Prostate gland (tissue), 2 donors: ENCODE measurements around the gene PRRC2A. TPM values are rescaled to one million over a fixed set of nuclear protein-coding genes. Genes with fewer than 3 reads are reported as not detected.

Source experiments
- DNase-seq: peaks from one replicate; pipeline ENCODE4 v3.0.0-alpha.2; 2019; ENCODE audit warnings: low spot score
- H3K27ac ChIP-seq, 2 donors: fragments of 200-600 bp; sonication (generic); 2 replicates each; pipeline ENCODE4 v1.5.1; 2017 to 2019
- H3K27me3 ChIP-seq: fragments of 200-600 bp; sonication (generic); replicated peaks from 2 replicates; pipeline ENCODE4 v1.5.1; 2019; ENCODE audit not compliant: insufficient read depth
- H3K36me3 ChIP-seq, 2 donors: fragments of 200-600 bp; sonication (generic); 1 replicate in 1 of 2; 2 replicates in 1 of 2; pipeline versions ENCODE4 v1.5.1 to v1.8.1; 2017 to 2019
- H3K4me1 ChIP-seq: fragments of 200-600 bp; sonication (generic); replicated peaks from 2 replicates; pipeline ENCODE4 v1.5.1; 2019
- H3K4me3 ChIP-seq, 2 donors: fragments of 200-600 bp; sonication (generic); 2 replicates each; pipeline ENCODE4 v1.5.1; 2017 to 2019
- H3K9me3 ChIP-seq: fragments of 200-600 bp; sonication (generic); 2 replicates; pipeline ENCODE4 v1.5.1; 2017
- POLR2A ChIP-seq: fragments of 450-650 bp; IDR thresholded peaks from one replicate; pipeline ENCODE4 v1.6.1; 2016; ENCODE audit warnings: antibody characterized with exemption, mild to moderate bottlenecking
- POLR2AphosphoS5 ChIP-seq: sonication (generic); formaldehyde crosslinking; IDR thresholded peaks from one replicate; pipeline ENCODE4 v1.6.1; 2017; ENCODE audit warnings: antibody characterized with exemption
- WGBS: methylation state at CpG from one replicate; pipeline ENCODE4 v1.1.5; 2018; 5-methylcytosine and 5-hydroxymethylcytosine counted together
- intact Hi-C: fragments of 100-400 bp; cut with DNase I; formaldehyde crosslinking; loops from one replicate; pipeline ENCODE4 v1.14.2; 2022
- total RNA-seq, 2 donors: library from RNA; depleted of rRNA; stranded (reverse); fragments of >200 nt; gene quantifications; one replicate each; pipeline ENCODE4 v1.1.0, GENCODE V29; 2016
- TF ChIP-seq, protein P1 (sequence below), 4 experiments: fragments of 200-600 bp in 2 of 4; fragments of 450-650 bp in 2 of 4; sonication (generic) in 2 of 4; IDR thresholded peaks; 1 replicate in 3 of 4; 2 replicates in 1 of 4; pipeline ENCODE4 v1.5.1; 2016 to 2019; ENCODE audit warnings: antibody characterized with exemption in 4 of 4, mild to moderate bottlenecking in 2 of 4, moderate library complexity in 2 of 4

Gene PRRC2A
- total RNA-seq, 2 donors from 2014 or later, result 129 to 247 TPM

DNA sequence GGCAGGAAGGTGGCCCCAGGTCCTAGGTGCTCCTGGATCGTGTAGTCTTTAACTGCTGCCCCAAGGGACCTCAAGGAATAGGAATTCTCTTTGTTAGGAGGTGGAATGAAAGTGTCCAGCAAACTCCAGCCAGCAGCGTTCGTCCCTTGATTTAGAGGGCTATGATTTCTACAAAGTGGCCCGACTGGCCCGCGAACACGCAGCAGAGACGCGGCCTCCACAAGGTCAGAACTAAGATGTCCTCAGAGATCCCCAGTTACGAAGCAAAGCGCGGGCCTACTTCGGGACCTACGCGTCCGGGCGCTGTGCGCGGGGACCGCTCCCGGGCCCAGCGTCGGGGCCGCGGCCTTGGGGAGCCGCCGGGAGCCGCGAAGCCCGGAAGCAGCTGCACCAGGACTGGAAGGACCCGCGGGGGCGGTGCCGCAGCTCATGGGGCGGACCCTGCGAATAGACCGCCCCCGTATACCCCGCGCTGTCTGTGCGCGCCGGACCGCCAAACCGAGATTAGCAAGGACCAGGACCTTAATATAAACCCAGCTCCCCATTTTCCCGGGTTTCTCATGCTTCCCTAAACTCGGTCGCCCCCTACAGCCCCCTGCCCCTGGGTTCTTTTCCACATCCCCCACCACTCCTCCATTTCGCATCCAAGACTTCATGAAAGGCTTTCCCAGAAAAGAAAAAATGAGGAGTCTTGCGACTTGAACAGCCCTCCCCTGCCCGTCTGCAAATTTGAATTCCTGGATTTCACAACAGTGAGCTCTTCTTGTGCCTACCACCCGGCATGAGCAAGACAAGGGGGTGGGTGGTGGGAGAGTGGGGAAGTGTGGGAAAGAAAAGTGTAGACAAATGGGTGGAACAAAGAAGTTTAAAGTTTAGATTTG lies 40.1 kb downstream of the PRRC2A start, which contains the start of gene C6orf47:
TSS of gene C6orf47 (minus strand) at position 398 of the 881 bp plus-strand sequence. CDS start 831 bp downstream, outside the sequence.
- TF ChIP-seq POLR2A, result peak; percentile 84
- TF ChIP-seq, protein P1, sequence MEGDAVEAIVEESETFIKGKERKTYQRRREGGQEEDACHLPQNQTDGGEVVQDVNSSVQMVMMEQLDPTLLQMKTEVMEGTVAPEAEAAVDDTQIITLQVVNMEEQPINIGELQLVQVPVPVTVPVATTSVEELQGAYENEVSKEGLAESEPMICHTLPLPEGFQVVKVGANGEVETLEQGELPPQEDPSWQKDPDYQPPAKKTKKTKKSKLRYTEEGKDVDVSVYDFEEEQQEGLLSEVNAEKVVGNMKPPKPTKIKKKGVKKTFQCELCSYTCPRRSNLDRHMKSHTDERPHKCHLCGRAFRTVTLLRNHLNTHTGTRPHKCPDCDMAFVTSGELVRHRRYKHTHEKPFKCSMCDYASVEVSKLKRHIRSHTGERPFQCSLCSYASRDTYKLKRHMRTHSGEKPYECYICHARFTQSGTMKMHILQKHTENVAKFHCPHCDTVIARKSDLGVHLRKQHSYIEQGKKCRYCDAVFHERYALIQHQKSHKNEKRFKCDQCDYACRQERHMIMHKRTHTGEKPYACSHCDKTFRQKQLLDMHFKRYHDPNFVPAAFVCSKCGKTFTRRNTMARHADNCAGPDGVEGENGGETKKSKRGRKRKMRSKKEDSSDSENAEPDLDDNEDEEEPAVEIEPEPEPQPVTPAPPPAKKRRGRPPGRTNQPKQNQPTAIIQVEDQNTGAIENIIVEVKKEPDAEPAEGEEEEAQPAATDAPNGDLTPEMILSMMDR (IDR thresholded peaks at IDR 0.05), result peak in 2 of 4 experiments; percentile 5 to 14
- peak; percentile 71 for TF ChIP-seq POLR2AphosphoS5
- WGBS, result under 1% methylated on average over 47 of the region's 52 CpGs
- intact Hi-C loops, result no loop called here
- H3K4me3 ChIP-seq, result peak within 1 kb of the TSS; percentile 57 to 58
- peak within 1 kb of the TSS; percentile 76 to 87 for H3K27ac ChIP-seq
- peaks cover 24% of the 10 kb centered on the region for H3K4me1 ChIP-seq
- no peaks in the 10 kb centered on the region for H3K9me3 ChIP-seq
- peak; percentile 81 for DNase-seq
- no peaks in the 10 kb centered on the region for H3K27me3 ChIP-seq
- no peaks in the 10 kb centered on the region for H3K36me3 ChIP-seq

DNA sequence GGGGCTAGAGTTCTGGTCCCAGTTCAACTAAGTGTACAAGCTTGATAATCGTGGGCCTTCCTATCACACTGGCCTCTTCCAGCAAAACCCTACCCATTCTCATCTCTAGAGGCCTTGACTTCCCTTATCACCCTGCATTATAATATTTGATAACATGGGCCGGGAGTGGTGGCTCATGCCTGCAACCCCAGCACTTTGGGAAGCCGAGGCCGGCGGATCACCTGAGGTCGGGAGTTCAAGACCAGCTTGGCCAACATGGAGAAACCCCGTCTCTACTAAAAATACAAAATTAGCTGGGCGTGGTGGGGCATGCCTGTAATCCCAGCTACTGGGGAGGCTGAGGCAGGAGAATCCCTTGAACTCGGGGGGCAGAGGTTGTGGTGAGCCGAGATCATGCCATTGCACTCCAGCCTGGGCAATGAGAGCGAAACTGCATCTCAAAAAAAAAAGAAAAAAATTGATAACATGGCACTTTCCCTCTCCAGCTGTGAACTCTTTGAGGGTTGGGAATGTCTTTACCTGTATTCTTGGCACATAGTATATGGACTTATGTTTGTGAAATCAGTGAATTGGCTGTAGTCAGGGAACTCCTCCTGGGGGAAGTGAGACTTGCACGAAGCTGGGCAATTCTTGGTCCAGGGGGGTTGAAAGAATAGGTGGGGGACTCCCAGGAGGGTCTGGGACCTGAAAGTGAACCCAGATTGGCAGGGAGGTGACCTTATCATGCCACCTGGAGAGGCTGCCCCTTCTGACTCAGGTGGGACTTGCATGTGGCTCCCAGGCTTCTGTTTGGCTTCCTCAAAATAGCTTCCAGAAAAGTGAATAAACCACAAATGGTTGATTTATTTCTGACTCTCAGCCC lies 41.0 kb downstream of the PRRC2A start:
- Histone ChIP-seq H3K27me3 (no peaks in the 10 kb centered on the region), H3K27ac (peak overlapping the region; percentile 76 to 87), H3K4me1 (peaks cover 24% of the 10 kb centered on the region), H3K9me3 (no peaks in the 10 kb centered on the region), H3K4me3 (peak overlapping the region in 1 of 2 donors; percentile 58), H3K36me3 (no peaks in the 10 kb centered on the region)
- intact Hi-C loops, result no loop called here
- no peak for DNase-seq
- no peak for TF ChIP-seq POLR2A
- TF ChIP-seq, protein P1 (IDR thresholded peaks at IDR 0.05), result no peak
- TF ChIP-seq POLR2AphosphoS5, result no peak
- 82% methylated on average over 12 of the region's 12 CpGs for WGBS

DNA sequence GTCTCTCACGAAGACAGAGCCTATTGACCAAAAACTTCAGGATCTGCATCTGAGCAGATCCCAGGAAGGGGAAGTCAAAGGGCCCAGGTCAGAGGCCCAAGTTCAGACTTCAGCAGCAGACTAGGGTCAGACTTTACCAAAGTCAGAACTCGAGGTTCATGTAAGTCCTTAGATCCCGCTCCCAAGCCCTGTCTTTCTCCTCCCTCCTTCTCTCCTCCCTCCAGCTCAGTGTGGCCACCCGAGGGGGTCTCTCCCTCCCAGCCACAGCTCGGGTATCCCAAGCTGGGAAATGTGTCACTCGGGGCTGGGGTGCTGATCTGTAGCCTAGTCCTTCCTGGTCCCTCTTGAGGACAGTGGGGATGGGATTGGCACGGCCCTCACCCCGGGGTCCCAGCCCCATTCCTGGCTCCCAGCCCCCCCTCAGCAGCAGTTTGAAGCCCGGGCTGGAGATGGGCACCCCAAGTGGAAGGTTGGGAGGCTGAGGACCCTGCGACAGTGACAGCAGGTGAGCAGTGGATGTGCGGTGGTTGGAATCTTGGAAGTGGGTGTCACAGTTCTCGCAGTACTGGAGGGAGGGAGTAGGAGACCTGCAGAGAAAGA lies 41.7 kb downstream of the PRRC2A start:
- peaks cover 30% of the 10 kb centered on the region for H3K4me1 ChIP-seq
- no peaks in the 10 kb centered on the region for H3K36me3 ChIP-seq
- no peak overlapping the region for H3K27ac ChIP-seq
- WGBS, result 83% methylated on average over 12 of the region's 12 CpGs
- no peak for DNase-seq
- H3K27me3 ChIP-seq, result no peaks in the 10 kb centered on the region
- intact Hi-C loops, result no loop called here
- no peak for TF ChIP-seq POLR2AphosphoS5
- TF ChIP-seq POLR2A, result no peak
- TF ChIP-seq, protein P1 (IDR thresholded peaks at IDR 0.05), result no peak
- H3K9me3 ChIP-seq, result no peaks in the 10 kb centered on the region
- H3K4me3 ChIP-seq, result no peak overlapping the region

DNA sequence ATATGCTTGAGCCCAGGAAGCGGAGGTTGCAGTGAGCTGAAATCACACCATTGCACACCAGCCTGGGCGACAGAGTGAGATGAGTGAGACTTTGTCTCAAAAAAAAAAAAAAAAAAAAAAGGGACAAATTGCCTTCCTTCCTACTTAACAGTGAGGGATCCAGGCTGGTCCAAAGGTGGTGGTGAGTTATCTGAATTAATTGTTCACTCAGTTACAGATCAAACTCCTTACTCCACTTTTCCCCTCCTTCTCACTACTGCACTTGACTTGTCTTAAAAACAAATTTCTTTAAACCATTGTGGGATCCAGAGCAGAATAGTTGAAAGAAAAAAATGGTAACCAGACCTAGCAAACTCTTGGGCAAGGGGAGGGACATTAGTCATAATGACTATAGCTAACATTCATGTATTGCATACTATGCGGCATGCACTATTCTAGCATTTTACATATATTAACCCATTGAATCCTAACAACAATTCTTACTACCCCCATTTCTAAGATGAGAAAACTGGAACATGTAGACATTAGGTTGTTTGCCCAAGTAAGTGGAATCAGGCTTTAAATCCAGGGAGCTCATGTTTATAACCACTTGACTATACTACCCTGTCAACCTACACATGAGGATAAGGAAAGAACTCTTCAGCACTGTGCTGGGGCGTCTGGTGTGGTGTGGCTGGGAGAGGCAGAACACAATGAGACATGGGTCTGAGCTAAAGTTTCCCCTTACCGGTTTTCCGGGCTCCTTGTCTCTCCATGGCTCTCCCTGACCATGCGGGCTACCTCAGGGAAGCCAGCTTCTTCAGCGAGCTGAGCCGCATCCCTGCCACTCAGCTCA lies 42.8 kb downstream of the PRRC2A start:
- TF ChIP-seq, protein P1 (IDR thresholded peaks at IDR 0.05), result no peak
- TF ChIP-seq POLR2A, result no peak
- TF ChIP-seq POLR2AphosphoS5, result no peak
- Histone ChIP-seq H3K27ac (peak overlapping the region; percentile 94 to 96), H3K4me1 (peaks cover 31% of the 10 kb centered on the region), H3K36me3 (peaks cover under 1 to 7% of the 10 kb centered on the region in 2 donors), H3K4me3 (peak overlapping the region; percentile 65 to 92), H3K9me3 (no peaks in the 10 kb centered on the region), H3K27me3 (no peaks in the 10 kb centered on the region)
- intact Hi-C loops, result no loop called here
- WGBS, result 46% methylated on average over 9 of the region's 9 CpGs
- no peak for DNase-seq
